ENCODE results near the gene UBE2J2. TPM values are rescaled to one million over a fixed set of nuclear protein-coding genes. Genes with fewer than 3 reads are reported as not detected.

UBE2J2 gene
- total RNA-seq, 1 donor from 2014 or later = 89.9 TPM

GRCh38 chr1:1239614-1240347, 33.9 kb downstream of the UBE2J2 start:
- Mint-ChIP-seq H3K27ac (no peak overlapping the region), H3K9me3 (no peaks in the 10 kb centered on the region), H3K27me3 (no peaks in the 10 kb centered on the region), H3K4me1 (peaks cover 14% of the 10 kb centered on the region), H3K4me3 (no peak overlapping the region), H3K36me3 (ENCODE audit: low read depth) (peaks cover 4% of the 10 kb centered on the region)
- ATAC-seq (ENCODE audit: low read depth) (no peak), DNase-seq (no peak)
- TF ChIP-seq CTCF (IDR thresholded peaks at IDR 0.05) = no peak
- ChIA-PET CTCF (no interaction called here), POLR2A (interaction anchor here (1.1 to 1.7 kb wide), 2 partner anchors 27 to 176 kb away, joined by 3 to 4 read pairs; no protein-coding TSS in a partner anchor)
- intact Hi-C loops (cut with micrococcal nuclease) = no loop called here

- Mint-ChIP-seq H3K4me1 (peaks cover 19% of the 10 kb centered on the region), H3K27ac (no peak overlapping the region), H3K9me3 (no peaks in the 10 kb centered on the region), H3K27me3 (no peaks in the 10 kb centered on the region), H3K4me3 (no peak overlapping the region), H3K36me3 (ENCODE audit: low read depth) (peaks cover 9% of the 10 kb centered on the region)
- CTCF ChIA-PET = no interaction called here
- no peak for TF ChIP-seq CTCF (IDR thresholded peaks at IDR 0.05)
- POLR2A ChIA-PET = interaction anchor here (0.6 to 1.7 kb wide), 3 partner anchors 26 to 175 kb away, joined by 3 to 4 read pairs (median 4); no protein-coding TSS in a partner anchor
- DNase-seq = no peak
- intact Hi-C loops (cut with micrococcal nuclease) = no loop called here
- ATAC-seq (ENCODE audit: low read depth) = no peak
Observed at GRCh38 chr1:1239227-1239613, 34.4 kb downstream of the UBE2J2 start.

GRCh38 chr1:1238702-1239178, 34.9 kb downstream of the UBE2J2 start:
- no peaks in the 10 kb centered on the region for H3K9me3 Mint-ChIP-seq
- peaks cover 24% of the 10 kb centered on the region for H3K4me1 Mint-ChIP-seq
- ATAC-seq (ENCODE audit: low read depth) (no peak), DNase-seq (no peak)
- intact Hi-C loops (cut with micrococcal nuclease) = no loop called here
- H3K36me3 Mint-ChIP-seq (ENCODE audit: low read depth) = peaks cover 14% of the 10 kb centered on the region
- no peak for TF ChIP-seq CTCF (IDR thresholded peaks at IDR 0.05)
- ChIA-PET POLR2A (interaction anchor here (0.6 to 1.7 kb wide), 5 partner anchors 26 to 175 kb away, joined by 3 to 6 read pairs (median 4); no protein-coding TSS in a partner anchor), CTCF (interaction anchor here (2.1 kb wide), 1 partner anchor 116 kb away, joined by 12 read pairs; no protein-coding TSS in a partner anchor)
- no peak overlapping the region for H3K27ac Mint-ChIP-seq
- no peak overlapping the region for H3K4me3 Mint-ChIP-seq
- H3K27me3 Mint-ChIP-seq = no peaks in the 10 kb centered on the region

- CTCF ChIA-PET = interaction anchor here (2.1 kb wide), 1 partner anchor 116 kb away, joined by 12 read pairs; no protein-coding TSS in a partner anchor
- ATAC-seq (ENCODE audit: low read depth) = peak; percentile 66
Observed at GRCh38 chr1:1237874-1238701, 35.6 kb downstream of the UBE2J2 start.

More at GRCh38 chr1:1237874-1238701, 35.6 kb downstream of the UBE2J2 start:
- TF ChIP-seq CTCF (IDR thresholded peaks at IDR 0.05) = no peak
- DNase-seq = no peak
- H3K27ac Mint-ChIP-seq = no peak overlapping the region
- peaks cover 28% of the 10 kb centered on the region for H3K4me1 Mint-ChIP-seq
- H3K27me3 Mint-ChIP-seq = no peaks in the 10 kb centered on the region
- intact Hi-C loops (cut with micrococcal nuclease) = no loop called here
- peaks cover 18% of the 10 kb centered on the region for H3K36me3 Mint-ChIP-seq (ENCODE audit: low read depth)
- POLR2A ChIA-PET = interaction anchor here (0.9 to 1.5 kb wide), 2 partner anchors 100 to 116 kb away, joined by 3 to 6 read pairs; no protein-coding TSS in a partner anchor
- H3K4me3 Mint-ChIP-seq = peak overlapping the region; percentile 32
- H3K9me3 Mint-ChIP-seq = no peaks in the 10 kb centered on the region

All from activated B cell treated with CpG ODN at 0.5 μM for 24 hours (primary cell).